GM10248 (cell line): ENCODE measurements around the gene DSCAML1.

Source experiments
- CTCF ChIA-PET: fragments of 300-600 bp; sonication (Branson Sonifier 250); formaldehyde crosslinking; extraction: SDS; loops from one replicate; lab custom pipeline; 2021; ENCODE audit warnings: antibody characterized with exemption; lab: Yijun Ruan, JAX
- POLR2A ChIA-PET: fragments of 350-650 bp; sonication (Branson Sonifier 250); formaldehyde crosslinking; extraction: SDS; loops from one replicate; lab custom pipeline; 2020; ENCODE audit warnings: antibody characterized with exemption; lab: Yijun Ruan, JAX
- DNase-seq: peaks from one replicate; pipeline ENCODE4 v3.0.0; 2012; ENCODE audit errors: extremely low spot score
- CTCF ChIP-seq: IDR thresholded peaks from 2 replicates; pipeline ENCODE4 v1.5.1; 2012; ENCODE audit warnings: mild to moderate bottlenecking, low read depth; ENCODE audit errors: extremely low read depth, missing control alignments, control extremely low read depth

The DSCAML1 gene

DNA sequence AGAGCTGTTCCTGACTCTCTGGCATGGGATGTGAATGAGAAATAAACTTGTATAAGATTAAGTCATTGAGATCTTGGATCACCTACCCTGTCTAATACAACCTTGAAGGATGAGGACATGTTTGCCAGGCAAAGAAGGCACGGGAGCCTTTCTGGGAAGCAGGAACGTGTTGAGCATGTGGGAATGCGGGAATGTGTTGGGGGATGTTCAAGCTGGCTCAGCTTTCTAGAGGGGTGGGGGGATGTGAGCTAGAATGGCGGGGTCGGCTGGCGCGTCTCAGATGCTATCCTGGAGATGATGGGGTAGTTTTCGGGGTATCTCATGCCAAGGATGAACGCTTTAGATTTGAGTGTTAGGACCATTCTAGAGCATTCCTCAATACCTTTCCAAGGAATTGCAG lies 227.1 kb downstream of the DSCAML1 start:
- no peak for TF ChIP-seq CTCF
- no peak for DNase-seq
- CTCF ChIA-PET, result interaction anchor here (1.7 kb wide), 1 partner anchor 10 kb away, joined by 4 read pairs; no protein-coding TSS in a partner anchor
- POLR2A ChIA-PET, result no interaction called here

- no peak for DNase-seq
- no peak for TF ChIP-seq CTCF
- CTCF ChIA-PET, result interaction anchor here (1.4 kb wide), 1 partner anchor 10 kb away, joined by 3 read pairs; no protein-coding TSS in a partner anchor
- POLR2A ChIA-PET, result no interaction called here
Measured at GRCh38 chr11:117565709-117566108, 231.3 kb downstream of the DSCAML1 start.

DNA sequence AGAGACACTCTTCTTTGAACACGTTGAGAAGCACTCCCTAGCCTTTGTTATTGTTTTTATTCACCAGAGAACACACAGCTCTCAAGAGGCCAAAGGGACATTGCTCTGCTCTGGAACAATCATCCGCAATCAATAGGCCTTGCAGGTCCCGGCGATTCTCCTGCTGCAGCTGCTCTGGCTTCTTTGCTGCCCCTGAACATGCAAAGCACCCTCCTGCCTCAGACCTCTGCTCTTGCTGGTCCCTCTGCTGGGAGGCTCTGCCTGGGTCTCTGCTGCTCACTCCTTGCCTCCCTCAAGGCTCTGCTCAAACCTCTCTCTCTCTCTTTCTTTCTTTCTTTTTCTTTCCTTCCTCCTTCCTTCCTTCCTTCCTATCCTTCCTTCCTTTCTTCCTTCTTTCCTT lies 232.7 kb downstream of the DSCAML1 start:
- ChIA-PET POLR2A (no interaction called here), CTCF (no interaction called here)
- no peak for DNase-seq
- no peak for TF ChIP-seq CTCF

- TF ChIP-seq CTCF, result no peak
- DNase-seq, result no peak
- POLR2A ChIA-PET, result no interaction called here
- CTCF ChIA-PET, result no interaction called here
Measured at GRCh38 chr11:117563556-117563955, 233.5 kb downstream of the DSCAML1 start.

DNA sequence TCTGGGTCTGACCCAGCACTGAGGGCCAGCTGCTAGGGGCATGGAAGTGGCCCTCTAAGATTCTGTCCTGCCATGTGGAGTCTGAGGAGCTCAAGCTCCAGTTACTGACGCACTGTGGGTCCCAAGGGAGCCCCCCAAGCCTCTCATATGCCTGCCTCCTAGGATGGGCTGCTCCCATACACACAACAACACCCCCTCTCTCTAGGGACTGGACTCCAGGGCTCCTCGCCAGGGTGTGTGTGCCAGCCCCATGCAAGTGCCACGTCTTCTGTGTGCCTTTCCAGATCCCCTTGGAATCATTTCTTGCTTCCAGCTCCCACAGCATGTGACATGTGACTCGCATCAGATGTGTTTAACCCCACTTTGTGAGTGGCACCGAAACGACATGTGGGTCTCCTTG lies 234.9 kb downstream of the DSCAML1 start:
- ChIA-PET CTCF (no interaction called here), POLR2A (no interaction called here)
- no peak for TF ChIP-seq CTCF
- DNase-seq, result no peak

GRCh38 chr11:117560780-117561530 lies 236.1 kb downstream of the DSCAML1 start:
- TF ChIP-seq CTCF, result no peak
- no peak for DNase-seq
- ChIA-PET POLR2A (no interaction called here), CTCF (no interaction called here)
